HPDE6-E6E7 (cell line): Measurements from ENCODE around the gene ZBTB12.
A peak's percentile ranks its signal among the peaks of the same experiment; 100 is the strongest.
"Not testable (repeated sequence)": the region's sequence is repeated elsewhere in the genome, so short reads cannot be mapped to it uniquely, and the experiment has no call there.

Experiments used
- DNase-seq: peaks from one replicate; pipeline ENCODE4 v3.0.0; 2011; ENCODE audit warnings: missing footprints; ENCODE audit errors: extremely low spot score

The ZBTB12 gene

GRCh38 chr6:31874836-31875572 lies 26.9 kb downstream of the ZBTB12 start:
- no peak for DNase-seq

- DNase-seq: no peak
Observed at GRCh38 chr6:31874084-31874670, 27.7 kb downstream of the ZBTB12 start.

DNA sequence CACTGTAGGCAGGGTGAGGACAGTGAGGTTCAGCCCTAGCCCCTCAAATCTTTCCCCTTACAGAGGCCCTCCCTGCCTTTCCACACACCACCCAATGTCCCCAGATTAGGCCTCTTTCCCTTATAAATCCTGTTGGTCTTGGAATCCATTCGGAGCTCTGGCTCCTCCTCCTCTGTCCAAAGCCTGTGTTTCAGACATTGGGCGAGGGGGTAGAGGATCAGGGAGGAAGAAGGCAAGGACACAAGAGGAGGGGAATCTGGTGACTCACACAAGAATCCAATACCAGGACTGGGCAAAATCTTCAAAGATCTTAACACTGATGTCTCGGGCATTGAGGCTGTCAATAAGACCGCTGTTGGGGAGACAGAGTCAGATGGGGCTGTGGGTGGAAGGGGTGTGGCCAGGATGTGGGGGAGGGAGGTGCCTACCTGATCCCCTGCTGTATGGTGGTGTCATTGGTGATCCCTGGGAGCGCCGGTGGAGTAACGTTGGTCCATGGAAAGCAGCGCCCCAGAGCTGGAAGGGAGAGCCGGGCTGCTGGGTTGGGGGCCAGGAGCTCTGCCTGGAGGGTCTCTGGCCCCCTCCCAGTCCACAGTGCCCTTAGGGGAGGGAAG lies 30.7 kb downstream of the ZBTB12 start:
- DNase-seq: no peak

- no peak for DNase-seq
Observed at GRCh38 chr6:31870385-31870921, 31.4 kb downstream of the ZBTB12 start.

- DNase-seq: no peak
Observed at GRCh38 chr6:31869343-31869742, 32.5 kb downstream of the ZBTB12 start.

DNA sequence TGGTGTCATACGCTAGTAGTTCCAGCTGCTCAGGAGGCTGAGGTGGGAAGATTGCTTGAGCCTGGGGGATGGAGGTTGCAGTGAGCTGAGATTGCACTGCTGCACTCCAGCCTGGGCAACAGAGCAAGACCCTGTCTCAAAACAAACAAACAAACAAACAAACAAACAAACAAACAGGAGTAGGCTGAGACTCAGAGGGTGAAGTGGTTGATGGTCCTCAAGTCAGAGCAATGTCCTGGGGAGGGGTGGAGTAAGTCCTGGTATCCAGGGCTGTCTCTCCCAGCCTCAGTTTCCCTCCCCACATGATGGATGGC lies 33.3 kb downstream of the ZBTB12 start:
- not testable (repeated sequence) for DNase-seq

DNA sequence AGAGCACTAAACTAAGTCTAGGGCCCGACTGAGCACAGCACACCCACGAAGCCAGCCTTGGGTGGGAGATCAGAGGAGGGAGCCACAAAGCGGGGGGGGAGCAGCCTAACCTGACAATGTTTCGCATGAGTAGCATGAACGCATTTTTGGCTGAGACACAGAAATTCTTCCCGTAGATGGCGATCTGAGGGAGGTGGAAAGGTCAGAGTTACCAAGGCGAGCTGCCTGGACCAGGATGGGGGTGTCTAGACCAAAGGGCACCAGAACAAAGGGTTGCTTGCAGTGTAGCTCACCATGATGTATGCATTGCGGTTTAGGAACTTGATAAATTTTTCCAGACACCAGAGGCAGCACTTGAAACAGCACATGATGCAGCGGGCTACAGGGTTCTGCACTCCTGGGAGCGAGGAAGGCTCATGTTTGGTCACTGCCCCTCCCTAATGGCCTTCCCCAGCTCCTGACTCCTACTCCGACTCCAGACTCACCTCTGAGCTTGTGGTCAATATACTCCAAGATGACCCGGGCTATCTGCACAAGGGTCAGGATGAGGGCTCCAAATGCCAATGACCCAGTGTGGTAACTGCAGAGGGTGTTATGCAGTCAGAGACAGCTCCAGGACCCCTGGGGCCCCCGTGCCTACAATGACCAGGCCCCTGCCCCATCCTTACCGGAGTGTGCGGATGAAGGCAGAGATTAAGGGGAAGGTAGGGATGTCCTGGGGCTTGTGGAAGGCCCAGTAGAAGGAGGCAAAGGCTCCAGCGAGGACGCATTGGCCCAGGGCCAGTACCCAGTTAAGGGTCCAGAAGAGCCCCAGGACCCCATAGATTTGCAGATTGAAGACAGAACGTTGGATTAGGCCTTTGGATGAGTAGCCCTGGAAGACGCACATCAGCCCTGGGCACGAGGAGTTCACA lies 36.4 kb downstream of the ZBTB12 start:
- no peak for DNase-seq

GRCh38 chr6:31864818-31865204 lies 37.1 kb downstream of the ZBTB12 start:
- DNase-seq: no peak

GRCh38 chr6:31864123-31864562 lies 37.7 kb downstream of the ZBTB12 start:
- not testable (repeated sequence) for DNase-seq

- peak; percentile 100 for DNase-seq
Observed at GRCh38 chr6:31862344-31863235, 39.3 kb downstream of the ZBTB12 start, which contains the start of gene NEU1. Gene NEU1 (minus strand): TSS chr6:31862821. CDS start chr6:31862776, 45 bp downstream.

- no peak for DNase-seq
Observed at GRCh38 chr6:31861919-31862343, 40.0 kb downstream of the ZBTB12 start.

- DNase-seq: no peak
Observed at GRCh38 chr6:31861150-31861549, 40.7 kb downstream of the ZBTB12 start.

GRCh38 chr6:31860349-31860748 lies 41.5 kb downstream of the ZBTB12 start:
- DNase-seq: no peak

DNA sequence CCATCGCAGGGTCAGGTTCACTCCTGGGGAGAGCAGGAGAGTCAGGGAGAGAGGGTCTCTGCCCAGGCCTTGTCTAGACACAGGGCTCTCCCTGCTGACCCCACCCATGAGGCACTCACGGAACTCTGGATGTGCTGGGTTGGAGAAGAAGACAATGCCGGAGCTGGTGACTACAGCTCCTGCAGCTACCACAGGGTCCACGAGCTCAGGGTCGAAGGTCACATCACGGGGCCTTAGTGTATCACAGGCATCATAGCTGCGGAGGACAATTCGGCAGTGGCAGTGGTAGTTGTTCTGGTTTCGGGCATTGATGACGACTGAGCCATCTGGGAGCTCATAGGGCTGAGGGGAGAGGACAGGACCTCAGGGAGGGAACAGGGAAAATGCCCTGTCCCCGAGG lies 42.0 kb downstream of the ZBTB12 start:
- no peak for DNase-seq

GRCh38 chr6:31858707-31859106 lies 43.2 kb downstream of the ZBTB12 start:
- DNase-seq: no peak

GRCh38 chr6:31857774-31858173 lies 44.1 kb downstream of the ZBTB12 start:
- not testable (repeated sequence) for DNase-seq

- DNase-seq: not testable (repeated sequence)
Observed at GRCh38 chr6:31851980-31852718, 49.7 kb downstream of the ZBTB12 start.

GRCh38 chr6:31851485-31851832 lies 50.4 kb downstream of the ZBTB12 start:
- DNase-seq: no peak

DNA sequence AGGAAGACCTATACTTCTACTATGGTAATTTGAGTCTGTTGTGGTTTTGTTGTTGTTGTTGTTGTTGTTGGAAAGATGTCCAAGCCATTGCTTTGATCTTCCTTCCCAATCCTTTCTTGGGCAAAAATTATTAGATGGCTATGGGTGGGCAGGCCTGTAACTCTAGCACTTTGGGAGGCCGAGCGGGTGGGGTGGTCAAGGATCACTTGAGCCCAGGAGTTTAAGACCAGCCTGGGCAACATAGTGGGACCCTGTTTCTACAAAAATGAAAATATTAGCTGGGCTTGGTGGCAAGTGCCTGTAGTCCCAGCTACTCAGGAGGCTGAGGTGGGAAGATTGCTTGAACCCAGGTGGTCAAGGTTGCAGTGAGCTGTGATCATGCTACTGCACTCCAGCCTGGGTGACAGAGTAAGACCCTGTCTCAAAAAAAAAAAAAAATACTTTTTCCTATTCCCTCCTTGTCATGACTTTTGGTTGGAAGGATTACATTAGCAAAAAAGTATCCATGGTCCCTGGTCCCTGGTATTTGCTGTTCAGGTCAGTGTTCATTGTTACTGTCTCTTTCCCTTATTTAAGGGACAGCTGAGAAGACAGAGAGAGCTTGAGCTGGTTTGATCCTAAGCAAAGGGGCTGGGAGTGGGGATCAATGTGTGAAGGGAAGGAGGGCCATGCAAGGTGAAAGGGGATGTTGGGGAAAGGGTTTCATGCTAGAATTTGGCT lies 51.0 kb downstream of the ZBTB12 start:
- DNase-seq: no peak
